ENCODE measurements around the gene SLX4IP. TPM values are rescaled to one million over a fixed set of nuclear protein-coding genes. Genes with fewer than 3 reads are reported as not detected.

Gene SLX4IP
- total RNA-seq, 1 experiment from 2014 or later = 11.1 TPM

DNA sequence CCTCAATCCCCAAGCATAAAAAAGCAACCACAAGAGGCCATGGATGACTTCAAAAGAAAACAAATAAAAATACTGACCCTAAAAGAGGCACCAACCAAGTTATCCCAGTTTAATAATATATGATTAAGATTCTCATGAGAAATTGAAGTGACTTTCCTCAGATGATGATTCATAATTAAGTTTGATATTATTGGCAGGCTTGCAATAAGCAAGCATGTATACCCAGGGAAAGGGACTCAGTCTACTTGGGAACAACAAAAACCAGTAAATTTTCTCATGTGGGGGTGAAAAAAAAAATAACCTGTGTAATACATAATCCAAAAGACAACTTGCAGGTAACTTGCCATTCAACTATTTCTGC is 219.1 kb downstream of the SLX4IP start:
- no peak for DNase-seq (ENCODE audit: low read depth, low spot score)
- no peak for ATAC-seq
- no TSS peak for BruUV-seq (replicated peaks)
- Histone ChIP-seq H3K79me2 (ENCODE audit: insufficient read depth, low read length) (no peaks in the 10 kb centered on the region), H3K4me2 (ENCODE audit: low read length) (no peak overlapping the region), H3K4me1 (ENCODE audit: control insufficient read depth in 1 of 2, insufficient read depth in 2 of 2, low read length in 2 of 2) (no peaks in the 10 kb centered on the region), H3K9me3 (ENCODE audit: control insufficient read depth in 1 of 2, insufficient read depth in 1 of 2, low read depth in 1 of 2, low read length in 2 of 2) (no peaks in the 10 kb centered on the region), H3K36me3 (ENCODE audit: control insufficient read depth in 1 of 2, insufficient read depth in 2 of 2, low read length in 2 of 2) (peaks cover 20 to 87% of the 10 kb centered on the region in 2 experiments; a peak in 3 of 4 replicates), H3K9ac (ENCODE audit: low read length) (no peak overlapping the region), H3K27ac (ENCODE audit: low read depth, low read length) (no peak overlapping the region), H3K27me3 (ENCODE audit: insufficient read depth, low read length) (no peaks in the 10 kb centered on the region), H4K20me1 (ENCODE audit: insufficient read depth) (no peaks in the 10 kb centered on the region; the same call in 1 of the 2 replicates), H3K9me2 (ENCODE audit: insufficient read depth) (no peaks in the 10 kb centered on the region), H2AFZ (ENCODE audit: low read depth, low read length, poor library complexity, severe bottlenecking) (no peak overlapping the region), H3K4me3 (replicated peaks in 1 of 2; ENCODE audit: low read depth in 1 of 2, low read length in 2 of 2) (no peak overlapping the region)
- intact Hi-C loops (cut with micrococcal nuclease) = no loop called here
- TF ChIP-seq CEBPB (IDR thresholded peaks at IDR 0.05; ENCODE audit: low read depth) (no peak), TCF7L2 (IDR thresholded peaks at IDR 0.05; ENCODE audit: borderline replicate concordance, extremely low read depth, insufficient read depth, insufficient read length) (no peak)
- ChIA-PET RAD21 (ENCODE audit: low non-redundant PET in 1 of 2, low total read pairs in 2 of 2, uncharacterized antibody in 2 of 2, unreplicated experiment in 2 of 2) (no interaction called here), CTCF (interaction anchor here (0.8 kb wide), 1 partner anchor 19 kb away, joined by 3 read pairs; no protein-coding TSS in a partner anchor), POLR2A (no interaction called here)

DNA sequence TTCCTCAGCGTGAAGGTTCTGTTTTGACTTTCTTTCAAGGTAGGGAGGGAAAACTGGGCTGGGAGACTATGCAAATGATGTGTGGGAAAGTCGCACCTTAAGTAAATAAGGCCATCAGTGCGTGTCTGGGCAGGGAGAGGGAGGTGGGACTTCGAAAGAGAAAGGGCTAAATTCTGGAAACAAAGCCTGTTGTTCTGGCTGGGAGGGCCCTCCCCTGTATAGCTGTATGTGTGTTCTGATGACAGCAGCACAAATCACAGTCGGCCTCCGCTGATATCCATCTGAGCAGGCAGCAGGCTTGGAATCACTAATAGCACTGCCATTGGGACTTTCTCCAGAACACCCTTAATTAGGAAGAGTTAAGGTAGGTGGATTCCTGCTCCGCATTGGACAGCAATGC is 219.5 kb downstream of the SLX4IP start:
- no peak for ATAC-seq
- POLR2A ChIA-PET = no interaction called here
- intact Hi-C loops (cut with micrococcal nuclease) = no loop called here
- Histone ChIP-seq H3K9ac (ENCODE audit: low read length) (no peak overlapping the region), H3K4me3 (replicated peaks in 1 of 2; ENCODE audit: low read depth in 1 of 2, low read length in 2 of 2) (no peak overlapping the region), H3K79me2 (ENCODE audit: insufficient read depth, low read length) (no peaks in the 10 kb centered on the region), H3K9me3 (ENCODE audit: control insufficient read depth in 1 of 2, insufficient read depth in 1 of 2, low read depth in 1 of 2, low read length in 2 of 2) (no peaks in the 10 kb centered on the region), H2AFZ (ENCODE audit: low read depth, low read length, poor library complexity, severe bottlenecking) (no peak overlapping the region), H4K20me1 (ENCODE audit: insufficient read depth) (no peaks in the 10 kb centered on the region; the same call in 1 of the 2 replicates), H3K9me2 (ENCODE audit: insufficient read depth) (no peaks in the 10 kb centered on the region), H3K4me1 (ENCODE audit: control insufficient read depth in 1 of 2, insufficient read depth in 2 of 2, low read length in 2 of 2) (no peaks in the 10 kb centered on the region), H3K27ac (ENCODE audit: low read depth, low read length) (no peak overlapping the region), H3K27me3 (ENCODE audit: insufficient read depth, low read length) (no peaks in the 10 kb centered on the region), H3K4me2 (ENCODE audit: low read length) (no peak overlapping the region), H3K36me3 (ENCODE audit: control insufficient read depth in 1 of 2, insufficient read depth in 2 of 2, low read length in 2 of 2) (peaks cover 20 to 86% of the 10 kb centered on the region in 2 experiments; a peak in 3 of 4 replicates)
- RAD21 ChIA-PET (ENCODE audit: low non-redundant PET in 1 of 2, low total read pairs in 2 of 2, uncharacterized antibody in 2 of 2, unreplicated experiment in 2 of 2) = no interaction called here
- BruUV-seq (replicated peaks) = no TSS peak
- no peak for DNase-seq (ENCODE audit: low read depth, low spot score)
- CTCF ChIA-PET = no interaction called here
- TF ChIP-seq YY1 (IDR thresholded peaks at IDR 0.05; ENCODE audit: extremely low read depth, insufficient replicate concordance, low read depth, low read length) (no peak), EZH2 (IDR thresholded peaks at IDR 0.05) (no peak), CBX3 (IDR thresholded peaks at IDR 0.05; ENCODE audit: low read depth) (no peak), RAD21 (IDR thresholded peaks at IDR 0.05; ENCODE audit: low read depth) (no peak), ZFX (IDR thresholded peaks at IDR 0.05) (no peak), POLR2AphosphoS5 (IDR thresholded peaks at IDR 0.05; ENCODE audit: low read depth, low read length) (no peak), EGR1 (IDR thresholded peaks at IDR 0.05; ENCODE audit: low read depth) (no peak), EZH2phosphoT487 (IDR thresholded peaks at IDR 0.05; ENCODE audit: borderline replicate concordance) (no peak), ZNF274 (IDR thresholded peaks at IDR 0.05; ENCODE audit: low read depth, low read length) (no peak), TCF7L2 (IDR thresholded peaks at IDR 0.05; ENCODE audit: borderline replicate concordance, extremely low read depth, insufficient read depth, insufficient read length) (no peak), SP1 (IDR thresholded peaks at IDR 0.05; ENCODE audit: low read depth) (no peak)
- TF ChIP-seq, protein P1, sequence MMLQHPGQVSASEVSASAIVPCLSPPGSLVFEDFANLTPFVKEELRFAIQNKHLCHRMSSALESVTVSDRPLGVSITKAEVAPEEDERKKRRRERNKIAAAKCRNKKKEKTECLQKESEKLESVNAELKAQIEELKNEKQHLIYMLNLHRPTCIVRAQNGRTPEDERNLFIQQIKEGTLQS (IDR thresholded peaks at IDR 0.05) = no peak
- TF ChIP-seq, protein P2, sequence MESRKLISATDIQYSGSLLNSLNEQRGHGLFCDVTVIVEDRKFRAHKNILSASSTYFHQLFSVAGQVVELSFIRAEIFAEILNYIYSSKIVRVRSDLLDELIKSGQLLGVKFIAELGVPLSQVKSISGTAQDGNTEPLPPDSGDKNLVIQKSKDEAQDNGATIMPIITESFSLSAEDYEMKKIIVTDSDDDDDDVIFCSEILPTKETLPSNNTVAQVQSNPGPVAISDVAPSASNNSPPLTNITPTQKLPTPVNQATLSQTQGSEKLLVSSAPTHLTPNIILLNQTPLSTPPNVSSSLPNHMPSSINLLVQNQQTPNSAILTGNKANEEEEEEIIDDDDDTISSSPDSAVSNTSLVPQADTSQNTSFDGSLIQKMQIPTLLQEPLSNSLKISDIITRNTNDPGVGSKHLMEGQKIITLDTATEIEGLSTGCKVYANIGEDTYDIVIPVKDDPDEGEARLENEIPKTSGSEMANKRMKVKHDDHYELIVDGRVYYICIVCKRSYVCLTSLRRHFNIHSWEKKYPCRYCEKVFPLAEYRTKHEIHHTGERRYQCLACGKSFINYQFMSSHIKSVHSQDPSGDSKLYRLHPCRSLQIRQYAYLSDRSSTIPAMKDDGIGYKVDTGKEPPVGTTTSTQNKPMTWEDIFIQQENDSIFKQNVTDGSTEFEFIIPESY (IDR thresholded peaks at IDR 0.05; ENCODE audit: extremely low read depth, insufficient replicate concordance, low read length) = no peak
- TF ChIP-seq, protein P3, sequence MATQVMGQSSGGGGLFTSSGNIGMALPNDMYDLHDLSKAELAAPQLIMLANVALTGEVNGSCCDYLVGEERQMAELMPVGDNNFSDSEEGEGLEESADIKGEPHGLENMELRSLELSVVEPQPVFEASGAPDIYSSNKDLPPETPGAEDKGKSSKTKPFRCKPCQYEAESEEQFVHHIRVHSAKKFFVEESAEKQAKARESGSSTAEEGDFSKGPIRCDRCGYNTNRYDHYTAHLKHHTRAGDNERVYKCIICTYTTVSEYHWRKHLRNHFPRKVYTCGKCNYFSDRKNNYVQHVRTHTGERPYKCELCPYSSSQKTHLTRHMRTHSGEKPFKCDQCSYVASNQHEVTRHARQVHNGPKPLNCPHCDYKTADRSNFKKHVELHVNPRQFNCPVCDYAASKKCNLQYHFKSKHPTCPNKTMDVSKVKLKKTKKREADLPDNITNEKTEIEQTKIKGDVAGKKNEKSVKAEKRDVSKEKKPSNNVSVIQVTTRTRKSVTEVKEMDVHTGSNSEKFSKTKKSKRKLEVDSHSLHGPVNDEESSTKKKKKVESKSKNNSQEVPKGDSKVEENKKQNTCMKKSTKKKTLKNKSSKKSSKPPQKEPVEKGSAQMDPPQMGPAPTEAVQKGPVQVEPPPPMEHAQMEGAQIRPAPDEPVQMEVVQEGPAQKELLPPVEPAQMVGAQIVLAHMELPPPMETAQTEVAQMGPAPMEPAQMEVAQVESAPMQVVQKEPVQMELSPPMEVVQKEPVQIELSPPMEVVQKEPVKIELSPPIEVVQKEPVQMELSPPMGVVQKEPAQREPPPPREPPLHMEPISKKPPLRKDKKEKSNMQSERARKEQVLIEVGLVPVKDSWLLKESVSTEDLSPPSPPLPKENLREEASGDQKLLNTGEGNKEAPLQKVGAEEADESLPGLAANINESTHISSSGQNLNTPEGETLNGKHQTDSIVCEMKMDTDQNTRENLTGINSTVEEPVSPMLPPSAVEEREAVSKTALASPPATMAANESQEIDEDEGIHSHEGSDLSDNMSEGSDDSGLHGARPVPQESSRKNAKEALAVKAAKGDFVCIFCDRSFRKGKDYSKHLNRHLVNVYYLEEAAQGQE (IDR thresholded peaks at IDR 0.05; ENCODE audit: low read depth) = no peak
- TF ChIP-seq, protein P4, sequence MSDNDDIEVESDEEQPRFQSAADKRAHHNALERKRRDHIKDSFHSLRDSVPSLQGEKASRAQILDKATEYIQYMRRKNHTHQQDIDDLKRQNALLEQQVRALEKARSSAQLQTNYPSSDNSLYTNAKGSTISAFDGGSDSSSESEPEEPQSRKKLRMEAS (IDR thresholded peaks at IDR 0.05) = no peak

Measured in HCT116 (cell line).